Measurements from ENCODE around the gene NEXMIF.
"Not testable (repeated sequence)": the region's sequence is repeated elsewhere in the genome, so short reads cannot be mapped to it uniquely, and the experiment has no call there.

NEXMIF gene

GRCh38 chrX:74925225-74926088 is at the start of gene NEXMIF:
TSS of gene NEXMIF (minus strand) at chrX:74925452.
- DNase-seq (ENCODE audit: extremely low spot score), result peak; percentile 45
- TF ChIP-seq, protein P1, sequence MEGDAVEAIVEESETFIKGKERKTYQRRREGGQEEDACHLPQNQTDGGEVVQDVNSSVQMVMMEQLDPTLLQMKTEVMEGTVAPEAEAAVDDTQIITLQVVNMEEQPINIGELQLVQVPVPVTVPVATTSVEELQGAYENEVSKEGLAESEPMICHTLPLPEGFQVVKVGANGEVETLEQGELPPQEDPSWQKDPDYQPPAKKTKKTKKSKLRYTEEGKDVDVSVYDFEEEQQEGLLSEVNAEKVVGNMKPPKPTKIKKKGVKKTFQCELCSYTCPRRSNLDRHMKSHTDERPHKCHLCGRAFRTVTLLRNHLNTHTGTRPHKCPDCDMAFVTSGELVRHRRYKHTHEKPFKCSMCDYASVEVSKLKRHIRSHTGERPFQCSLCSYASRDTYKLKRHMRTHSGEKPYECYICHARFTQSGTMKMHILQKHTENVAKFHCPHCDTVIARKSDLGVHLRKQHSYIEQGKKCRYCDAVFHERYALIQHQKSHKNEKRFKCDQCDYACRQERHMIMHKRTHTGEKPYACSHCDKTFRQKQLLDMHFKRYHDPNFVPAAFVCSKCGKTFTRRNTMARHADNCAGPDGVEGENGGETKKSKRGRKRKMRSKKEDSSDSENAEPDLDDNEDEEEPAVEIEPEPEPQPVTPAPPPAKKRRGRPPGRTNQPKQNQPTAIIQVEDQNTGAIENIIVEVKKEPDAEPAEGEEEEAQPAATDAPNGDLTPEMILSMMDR (IDR thresholded peaks at IDR 0.05; ENCODE audit: control extremely low read depth, extremely low read depth, low read depth, missing control alignments), result no peak
- CTCF ChIA-PET, result interaction anchor here (1.2 to 1.4 kb wide), 3 partner anchors 23 to 348 kb away, joined by 3 to 4 read pairs (median 4); partner anchors contain the start of gene UPRT
- POLR2A ChIA-PET, result interaction anchor here (0.6 to 0.9 kb wide), 2 partner anchors 144 to 197 kb away, joined by 5 to 6 read pairs; no protein-coding TSS in a partner anchor

- DNase-seq (ENCODE audit: extremely low spot score); POLR2A ChIA-PET; CTCF ChIA-PET: not testable (repeated sequence)
These were observed 36.7 kb upstream of the NEXMIF start for GRCh38 chrX:74961962-74962361.

GRCh38 chrX:74949717-74950116 is 24.5 kb upstream of the NEXMIF start:
- ChIA-PET CTCF (no interaction called here), POLR2A (no interaction called here)
- no peak for DNase-seq (ENCODE audit: extremely low spot score)
- TF ChIP-seq, protein P1 (IDR thresholded peaks at IDR 0.05; ENCODE audit: control extremely low read depth, extremely low read depth, low read depth, missing control alignments), result no peak

- ChIA-PET POLR2A (no interaction called here), CTCF (no interaction called here)
- TF ChIP-seq, protein P1 (IDR thresholded peaks at IDR 0.05; ENCODE audit: control extremely low read depth, extremely low read depth, low read depth, missing control alignments), result no peak
- DNase-seq (ENCODE audit: extremely low spot score), result no peak
These were observed 15.2 kb upstream of the NEXMIF start for GRCh38 chrX:74940414-74940813.

DNA sequence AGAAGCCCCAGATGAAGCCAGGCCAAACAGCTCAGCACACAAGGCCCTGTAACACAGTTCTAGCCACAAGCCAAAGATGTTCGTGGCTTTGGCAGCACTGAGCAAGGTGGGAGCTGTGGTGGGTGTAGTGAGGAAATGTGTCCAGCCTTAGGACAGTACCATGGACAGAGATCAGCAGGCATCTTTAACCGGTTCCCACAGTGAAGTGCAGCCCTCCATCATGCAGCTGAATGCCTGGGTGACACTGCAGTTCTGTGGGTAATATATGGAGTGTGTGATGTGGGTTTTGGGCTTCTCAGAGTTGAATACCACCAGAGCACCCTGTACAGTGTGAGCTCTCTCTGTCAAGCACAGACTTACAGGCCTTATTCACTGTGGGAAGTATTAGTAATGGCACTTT is 6.0 kb upstream of the NEXMIF start:
- DNase-seq (ENCODE audit: extremely low spot score), result no peak
- ChIA-PET POLR2A (no interaction called here), CTCF (no interaction called here)
- TF ChIP-seq, protein P1 (IDR thresholded peaks at IDR 0.05; ENCODE audit: control extremely low read depth, extremely low read depth, low read depth, missing control alignments), result no peak

DNA sequence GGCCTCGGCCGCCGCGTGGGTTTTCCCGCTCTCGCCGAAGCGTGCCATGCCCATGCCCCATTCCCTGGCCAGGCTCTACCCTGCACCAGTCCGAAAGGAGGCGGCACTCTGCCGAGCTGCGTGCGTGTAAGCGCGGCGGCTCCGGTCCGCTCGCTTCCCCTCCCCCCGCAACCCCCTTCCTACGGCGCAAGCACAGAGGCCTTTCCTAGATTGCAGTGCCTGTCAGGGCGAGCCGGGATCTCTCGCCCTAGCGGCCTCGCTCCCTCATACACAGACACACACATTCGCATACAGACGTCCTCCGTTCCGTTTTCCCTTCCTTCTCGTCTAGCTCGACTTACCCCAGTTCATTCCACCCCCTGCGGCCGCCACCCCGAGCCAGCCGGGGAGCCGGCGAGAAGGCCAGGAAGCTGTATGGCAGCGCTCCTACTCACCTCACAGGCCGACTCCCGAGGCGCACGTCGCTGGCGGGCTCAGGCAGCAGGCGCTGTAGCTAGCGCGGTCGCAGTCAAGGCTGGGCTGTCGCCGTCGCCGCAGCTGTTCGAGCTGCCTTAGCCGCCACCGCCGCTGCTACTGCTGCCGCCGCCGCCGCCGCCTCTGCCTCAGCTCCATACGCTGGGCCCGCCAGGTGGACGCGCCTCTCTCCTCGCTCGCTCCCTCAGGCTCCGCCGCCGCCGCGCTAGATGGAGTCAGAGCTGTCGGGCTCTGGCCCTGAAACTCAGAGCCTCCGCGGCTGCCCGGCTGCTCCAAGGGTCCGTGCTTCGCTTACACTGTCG is 615 bp downstream of the NEXMIF start:
- ChIA-PET CTCF (interaction anchor here (1.2 to 1.4 kb wide), 3 partner anchors 22 to 349 kb away, joined by 3 to 4 read pairs (median 4); partner anchors contain the start of gene UPRT), POLR2A (interaction anchor here (0.6 to 0.9 kb wide), 2 partner anchors 143 to 196 kb away, joined by 5 to 6 read pairs; no protein-coding TSS in a partner anchor)
- TF ChIP-seq, protein P1 (IDR thresholded peaks at IDR 0.05; ENCODE audit: control extremely low read depth, extremely low read depth, low read depth, missing control alignments), result no peak
- DNase-seq (ENCODE audit: extremely low spot score), result peak; percentile 39

Measured in GM10248 (cell line).